Ishikawa (cell line): ENCODE measurements around the gene NAP1L1.

Source experiments
- CEBPB ChIP-seq: IDR thresholded peaks from 2 replicates; pipeline ENCODE4 v1.6.1; 2012
- CREB1 ChIP-seq: IDR thresholded peaks from 2 replicates; pipeline ENCODE4 v1.6.1; 2012; ENCODE audit warnings: low read depth
- EGR1 ChIP-seq: IDR thresholded peaks from 2 replicates; pipeline ENCODE4 v1.6.1; 2012
- EP300 ChIP-seq: IDR thresholded peaks from 2 replicates; pipeline ENCODE4 v1.6.1; 2012; ENCODE audit warnings: borderline replicate concordance
- FOXM1 ChIP-seq: IDR thresholded peaks from 2 replicates; pipeline ENCODE4 v1.6.1; 2012; ENCODE audit warnings: low read depth, borderline replicate concordance
- MAX ChIP-seq: IDR thresholded peaks from 2 replicates; pipeline ENCODE4 v1.6.1; 2012
- NFIC ChIP-seq: IDR thresholded peaks from 2 replicates; pipeline ENCODE4 v1.6.1; 2012
- RAD21 ChIP-seq: IDR thresholded peaks from 2 replicates; pipeline ENCODE4 v1.6.1; 2012; ENCODE audit warnings: low read depth
- REST ChIP-seq: IDR thresholded peaks from 2 replicates; pipeline ENCODE4 v1.6.1; 2012; ENCODE audit warnings: low read depth, mild to moderate bottlenecking
- TAF1 ChIP-seq: IDR thresholded peaks from 2 replicates; pipeline ENCODE4 v1.6.1; 2012; ENCODE audit warnings: low read depth, mild to moderate bottlenecking
- TCF12 ChIP-seq: IDR thresholded peaks from 2 replicates; pipeline ENCODE4 v1.6.1; 2012; ENCODE audit warnings: low read depth
- TEAD4 ChIP-seq: IDR thresholded peaks from 2 replicates; pipeline ENCODE4 v1.6.1; 2012
- USF1 ChIP-seq: IDR thresholded peaks from 2 replicates; pipeline ENCODE4 v1.6.1; 2012
- YY1 ChIP-seq: IDR thresholded peaks from 2 replicates; pipeline ENCODE4 v1.6.1; 2012; ENCODE audit warnings: low read depth
- ZBTB7A ChIP-seq: IDR thresholded peaks from 2 replicates; pipeline ENCODE4 v1.6.1; 2012; ENCODE audit warnings: low read depth

NAP1L1 gene

GRCh38 chr12:76008428-76008827 is 76.1 kb downstream of the NAP1L1 start:
- no peak for TF ChIP-seq RAD21
- no peak for TF ChIP-seq CEBPB
- TF ChIP-seq EGR1, result no peak
- no peak for TF ChIP-seq EP300
- no peak for TF ChIP-seq FOXM1
- no peak for TF ChIP-seq ZBTB7A
- no peak for TF ChIP-seq USF1

- TF ChIP-seq TCF12, result no peak
- no peak for TF ChIP-seq YY1
Observed at GRCh38 chr12:76007640-76008039, 76.8 kb downstream of the NAP1L1 start.

- TF ChIP-seq YY1, result no peak
- TF ChIP-seq NFIC, result no peak
- no peak for TF ChIP-seq ZBTB7A
- no peak for TF ChIP-seq RAD21
- TF ChIP-seq CEBPB, result no peak
- TF ChIP-seq FOXM1, result no peak
- no peak for TF ChIP-seq USF1
- no peak for TF ChIP-seq TCF12
- no peak for TF ChIP-seq TEAD4
- no peak for TF ChIP-seq EGR1
Observed at GRCh38 chr12:76006028-76006925, 78.2 kb downstream of the NAP1L1 start.

GRCh38 chr12:76003355-76003638 is 81.2 kb downstream of the NAP1L1 start:
- TF ChIP-seq REST, result no peak
- TF ChIP-seq MAX, result no peak

- TF ChIP-seq CREB1 (no peak), ZBTB7A (no peak), RAD21 (no peak), FOXM1 (no peak), EP300 (no peak), MAX (no peak), REST (no peak), EGR1 (no peak)
Observed at GRCh38 chr12:76002598-76003354, 81.7 kb downstream of the NAP1L1 start.

- TF ChIP-seq TAF1 (no peak), EP300 (no peak), RAD21 (no peak), TCF12 (no peak)
Observed at GRCh38 chr12:75998292-75999063, 86.0 kb downstream of the NAP1L1 start.
